GM10266 (cell line): Measurements from ENCODE around the gene NPTN.
"Not testable (repeated sequence)": the region's sequence is repeated elsewhere in the genome, so short reads cannot be mapped to it uniquely, and the experiment has no call there.

Experiments used
- DNase-seq: peaks from one replicate; pipeline ENCODE4 v3.0.0; 2012; ENCODE audit errors: extremely low spot score
- TF ChIP-seq, protein P1 (sequence below): IDR thresholded peaks from 2 replicates; pipeline ENCODE4 v1.5.1; 2012; ENCODE audit warnings: mild to moderate bottlenecking, low read depth; ENCODE audit not compliant: control insufficient read depth, insufficient read depth; ENCODE audit errors: missing control alignments

The NPTN gene

DNA sequence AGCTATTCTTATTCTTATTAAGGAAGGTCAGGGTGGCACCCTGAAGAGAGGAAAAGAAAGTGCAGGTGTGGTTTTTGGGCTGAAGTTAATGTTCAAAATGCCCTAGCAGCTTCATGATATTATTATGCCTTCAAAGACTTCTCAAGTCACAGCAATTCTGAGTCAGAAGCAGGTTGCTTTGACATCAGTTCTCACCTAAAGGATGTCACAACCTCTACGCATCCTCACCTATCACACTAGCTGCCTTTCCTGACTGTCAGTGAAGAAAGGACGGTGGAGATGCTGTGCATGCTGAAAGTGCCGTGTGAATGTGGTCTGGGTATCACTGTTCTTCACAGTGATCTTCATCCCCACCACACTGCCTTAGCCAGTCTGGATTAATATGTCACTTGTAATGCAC, 49.6 kb downstream of the NPTN start:
- no peak for DNase-seq
- TF ChIP-seq, protein P1, sequence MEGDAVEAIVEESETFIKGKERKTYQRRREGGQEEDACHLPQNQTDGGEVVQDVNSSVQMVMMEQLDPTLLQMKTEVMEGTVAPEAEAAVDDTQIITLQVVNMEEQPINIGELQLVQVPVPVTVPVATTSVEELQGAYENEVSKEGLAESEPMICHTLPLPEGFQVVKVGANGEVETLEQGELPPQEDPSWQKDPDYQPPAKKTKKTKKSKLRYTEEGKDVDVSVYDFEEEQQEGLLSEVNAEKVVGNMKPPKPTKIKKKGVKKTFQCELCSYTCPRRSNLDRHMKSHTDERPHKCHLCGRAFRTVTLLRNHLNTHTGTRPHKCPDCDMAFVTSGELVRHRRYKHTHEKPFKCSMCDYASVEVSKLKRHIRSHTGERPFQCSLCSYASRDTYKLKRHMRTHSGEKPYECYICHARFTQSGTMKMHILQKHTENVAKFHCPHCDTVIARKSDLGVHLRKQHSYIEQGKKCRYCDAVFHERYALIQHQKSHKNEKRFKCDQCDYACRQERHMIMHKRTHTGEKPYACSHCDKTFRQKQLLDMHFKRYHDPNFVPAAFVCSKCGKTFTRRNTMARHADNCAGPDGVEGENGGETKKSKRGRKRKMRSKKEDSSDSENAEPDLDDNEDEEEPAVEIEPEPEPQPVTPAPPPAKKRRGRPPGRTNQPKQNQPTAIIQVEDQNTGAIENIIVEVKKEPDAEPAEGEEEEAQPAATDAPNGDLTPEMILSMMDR = no peak

DNA sequence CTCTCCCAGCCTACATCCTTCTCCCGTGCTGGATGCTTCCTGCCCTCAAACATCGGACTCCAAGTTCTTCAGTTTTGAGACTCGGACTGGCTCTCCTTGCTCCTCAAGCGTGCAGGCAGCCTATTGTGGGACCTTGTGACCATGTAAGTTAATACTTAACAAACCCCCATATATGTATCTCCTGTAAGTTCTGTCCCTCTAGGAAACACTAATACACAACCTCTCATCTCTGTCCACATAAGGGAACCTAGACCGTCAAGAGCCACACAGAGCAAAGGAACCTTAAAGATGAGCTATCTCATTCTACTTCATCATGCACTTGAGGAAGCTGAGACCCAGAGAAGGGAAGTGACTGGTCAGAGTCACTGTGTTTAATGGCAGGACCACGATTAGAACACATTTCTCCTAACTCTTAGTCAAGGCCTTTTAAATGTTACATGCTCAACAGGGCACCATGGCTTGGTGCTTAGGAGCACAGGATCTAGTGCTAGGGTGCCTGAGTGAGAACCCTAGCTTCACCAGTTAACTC, 50.3 kb downstream of the NPTN start:
- TF ChIP-seq, protein P1 = no peak
- no peak for DNase-seq

DNA sequence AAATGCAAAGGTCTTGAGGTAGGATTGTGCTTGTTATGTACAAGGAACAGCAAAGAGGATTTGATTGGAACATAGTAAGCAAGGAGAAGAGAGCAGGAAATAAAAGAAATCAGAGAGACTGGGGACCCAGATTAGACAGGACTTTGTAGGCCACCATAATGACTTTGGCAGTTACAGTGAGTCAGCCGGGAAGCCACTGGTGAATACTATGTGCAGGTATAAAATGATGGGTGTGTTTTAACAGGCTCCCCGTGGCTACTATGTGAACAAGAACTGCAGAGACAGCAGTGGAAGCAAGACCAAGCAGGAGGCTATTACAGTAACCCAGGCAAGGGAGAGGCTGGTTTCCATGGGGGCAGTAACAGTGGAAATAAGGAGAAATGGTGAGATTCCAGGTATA, 55.2 kb downstream of the NPTN start:
- no peak for DNase-seq
- TF ChIP-seq, protein P1 = no peak

DNA sequence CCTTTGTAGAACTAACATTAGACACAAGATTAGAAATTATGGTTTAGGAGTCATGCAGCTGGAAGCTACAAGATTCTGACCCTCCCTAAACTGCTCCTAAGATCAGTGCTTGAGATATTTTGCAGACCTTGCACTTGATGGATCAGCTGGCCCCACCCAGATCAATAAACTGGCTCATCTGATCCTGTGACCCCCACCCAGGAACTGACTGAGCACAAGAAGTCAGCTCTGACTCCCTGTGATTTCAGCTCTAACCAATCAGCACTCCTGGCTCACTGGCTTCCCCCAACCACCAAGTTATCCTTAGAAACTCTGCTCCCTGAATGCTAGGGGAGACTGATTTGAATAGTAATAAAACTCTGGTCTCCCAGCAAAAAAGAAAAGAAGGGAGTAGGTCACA, 55.6 kb downstream of the NPTN start:
- not testable (repeated sequence) for DNase-seq

DNA sequence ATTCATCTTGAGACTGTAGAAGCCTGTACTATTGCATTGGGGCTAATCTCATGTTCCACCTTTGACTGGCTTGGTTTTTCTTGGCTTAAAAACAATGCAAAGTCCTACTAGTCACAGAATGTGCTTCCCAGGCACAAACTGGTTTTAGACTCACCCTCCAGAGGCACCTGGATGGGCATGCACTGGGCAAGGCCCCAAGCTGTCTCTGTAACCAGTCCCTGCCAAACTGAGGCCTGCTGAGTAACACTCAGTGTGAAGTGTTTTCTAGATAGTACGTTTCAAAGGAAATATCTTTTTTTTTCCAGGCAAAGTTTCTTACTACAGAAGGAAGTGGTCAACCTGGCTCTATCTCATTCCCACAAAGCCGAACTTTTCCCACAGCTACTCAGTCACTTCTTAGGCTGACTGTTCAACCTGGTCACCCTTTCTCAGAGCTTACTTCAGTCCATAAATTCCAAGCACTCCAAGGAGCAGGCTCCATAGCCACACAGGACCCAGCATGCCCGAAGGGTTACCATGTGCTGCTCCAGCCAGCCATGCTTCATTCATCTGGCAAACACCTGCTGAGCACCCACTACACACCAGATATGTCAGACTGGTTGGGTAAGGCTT, 57.4 kb downstream of the NPTN start:
- TF ChIP-seq, protein P1 = no peak
- no peak for DNase-seq

DNA sequence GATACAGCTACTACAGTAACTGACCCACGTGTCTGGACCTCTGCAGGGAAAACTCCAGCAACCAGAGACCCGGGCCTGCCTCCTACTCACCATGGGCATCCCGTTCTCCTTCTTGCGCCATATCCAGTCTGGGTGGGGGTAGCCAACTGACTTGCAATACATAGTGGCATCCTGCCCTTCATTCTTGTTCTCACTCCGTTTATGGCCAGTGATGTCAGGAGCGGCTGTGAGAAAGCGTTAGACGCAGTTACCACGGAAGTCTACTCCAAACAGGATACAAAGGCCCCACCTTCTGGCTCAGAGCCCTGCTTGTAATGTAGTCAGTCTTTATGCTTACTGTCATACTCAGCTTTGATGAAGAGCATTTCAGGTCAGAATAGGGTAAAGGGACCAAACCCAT, 59.6 kb downstream of the NPTN start:
- TF ChIP-seq, protein P1 = no peak
- DNase-seq = no peak

DNA sequence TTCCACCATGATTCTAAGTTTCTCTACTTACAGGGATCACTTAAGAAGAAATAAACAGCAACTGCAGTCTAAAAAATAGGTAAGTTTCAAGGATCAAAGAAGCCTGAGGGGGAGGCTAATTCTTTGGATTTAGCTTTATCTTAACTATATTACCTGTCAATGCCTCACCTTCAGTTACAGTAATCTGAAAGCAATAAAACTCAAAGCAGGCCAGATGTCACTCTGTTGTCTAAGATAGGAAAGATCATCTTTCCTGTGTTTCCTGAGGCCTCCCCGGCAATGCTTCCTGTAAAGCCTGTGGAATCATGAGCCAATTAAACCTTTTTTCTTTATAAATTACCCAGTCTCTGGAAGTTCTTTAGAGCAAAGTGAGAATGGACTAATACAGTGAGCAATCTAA, 60.2 kb downstream of the NPTN start:
- no peak for DNase-seq
- TF ChIP-seq, protein P1 = no peak

DNA sequence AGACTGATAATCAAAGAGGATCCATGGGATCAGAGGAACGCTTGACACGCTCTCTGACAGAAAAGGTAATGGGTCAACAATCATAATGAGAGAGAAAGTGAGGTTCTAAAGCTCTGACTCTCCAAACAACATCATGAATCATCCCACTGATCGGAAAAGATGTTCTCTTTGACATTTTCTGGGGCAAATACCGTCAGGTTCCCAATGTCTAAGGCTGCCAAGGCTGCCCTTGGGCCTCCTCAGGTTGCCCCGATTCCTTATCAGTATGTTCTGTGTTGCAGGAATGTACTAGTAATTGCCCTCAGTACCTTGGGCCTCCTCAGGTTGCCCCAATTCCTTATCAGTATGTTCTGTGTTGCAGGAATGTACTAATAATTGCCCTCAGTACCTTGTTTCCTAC, 60.9 kb downstream of the NPTN start:
- DNase-seq = no peak
- TF ChIP-seq, protein P1 = no peak
